ENCODE results near the gene MEIOSIN. TPM values are rescaled to one million over a fixed set of nuclear protein-coding genes. Genes with fewer than 3 reads are reported as not detected.

Gene MEIOSIN
- total RNA-seq, 4 donors from 2014 or later, result not detected

DNA sequence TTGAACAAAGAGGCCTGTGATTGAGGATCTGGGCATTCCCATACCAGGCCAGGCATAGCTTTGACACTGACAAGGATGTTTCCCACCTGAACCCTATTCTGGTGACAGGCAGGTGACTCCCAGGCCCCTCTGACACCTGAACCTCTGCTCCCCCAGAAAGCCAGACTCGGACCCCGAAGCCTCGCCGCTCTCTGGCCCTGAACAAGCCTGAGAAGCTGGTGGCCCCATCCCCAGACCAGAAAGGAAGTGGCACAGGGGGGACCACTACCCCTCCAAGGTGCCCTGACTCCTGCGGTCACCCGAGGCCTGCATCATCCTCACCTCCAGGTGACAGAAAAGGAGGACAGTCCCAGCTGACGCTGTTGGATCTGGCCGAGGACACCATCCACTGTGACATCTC lies 21.1 kb downstream of the MEIOSIN start:
- TF ChIP-seq, protein P1, sequence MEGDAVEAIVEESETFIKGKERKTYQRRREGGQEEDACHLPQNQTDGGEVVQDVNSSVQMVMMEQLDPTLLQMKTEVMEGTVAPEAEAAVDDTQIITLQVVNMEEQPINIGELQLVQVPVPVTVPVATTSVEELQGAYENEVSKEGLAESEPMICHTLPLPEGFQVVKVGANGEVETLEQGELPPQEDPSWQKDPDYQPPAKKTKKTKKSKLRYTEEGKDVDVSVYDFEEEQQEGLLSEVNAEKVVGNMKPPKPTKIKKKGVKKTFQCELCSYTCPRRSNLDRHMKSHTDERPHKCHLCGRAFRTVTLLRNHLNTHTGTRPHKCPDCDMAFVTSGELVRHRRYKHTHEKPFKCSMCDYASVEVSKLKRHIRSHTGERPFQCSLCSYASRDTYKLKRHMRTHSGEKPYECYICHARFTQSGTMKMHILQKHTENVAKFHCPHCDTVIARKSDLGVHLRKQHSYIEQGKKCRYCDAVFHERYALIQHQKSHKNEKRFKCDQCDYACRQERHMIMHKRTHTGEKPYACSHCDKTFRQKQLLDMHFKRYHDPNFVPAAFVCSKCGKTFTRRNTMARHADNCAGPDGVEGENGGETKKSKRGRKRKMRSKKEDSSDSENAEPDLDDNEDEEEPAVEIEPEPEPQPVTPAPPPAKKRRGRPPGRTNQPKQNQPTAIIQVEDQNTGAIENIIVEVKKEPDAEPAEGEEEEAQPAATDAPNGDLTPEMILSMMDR (IDR thresholded peaks at IDR 0.05; ENCODE audit: low read depth), result no peak

DNA sequence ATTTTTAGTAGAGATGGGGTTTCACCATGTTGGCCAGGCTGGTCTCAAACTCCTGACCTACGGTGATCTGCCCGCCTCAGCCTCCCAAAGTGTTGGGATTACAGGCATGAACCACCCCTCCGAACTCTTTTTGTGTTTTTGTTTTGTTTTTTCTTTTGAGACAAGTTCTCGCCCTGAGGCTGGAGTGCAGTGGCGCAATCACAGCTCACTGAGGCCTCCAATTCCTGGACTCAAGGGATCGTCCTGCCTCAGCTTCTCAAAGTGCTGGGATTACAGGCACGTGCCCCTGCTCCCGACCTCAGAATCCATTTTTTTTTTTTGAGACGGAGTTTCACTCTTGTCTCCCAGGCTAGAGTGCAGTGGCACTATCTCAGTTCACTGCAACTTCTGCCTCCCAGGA lies 24.5 kb downstream of the MEIOSIN start:
- TF ChIP-seq, protein P1 (IDR thresholded peaks at IDR 0.05; ENCODE audit: low read depth), result no peak

DNA sequence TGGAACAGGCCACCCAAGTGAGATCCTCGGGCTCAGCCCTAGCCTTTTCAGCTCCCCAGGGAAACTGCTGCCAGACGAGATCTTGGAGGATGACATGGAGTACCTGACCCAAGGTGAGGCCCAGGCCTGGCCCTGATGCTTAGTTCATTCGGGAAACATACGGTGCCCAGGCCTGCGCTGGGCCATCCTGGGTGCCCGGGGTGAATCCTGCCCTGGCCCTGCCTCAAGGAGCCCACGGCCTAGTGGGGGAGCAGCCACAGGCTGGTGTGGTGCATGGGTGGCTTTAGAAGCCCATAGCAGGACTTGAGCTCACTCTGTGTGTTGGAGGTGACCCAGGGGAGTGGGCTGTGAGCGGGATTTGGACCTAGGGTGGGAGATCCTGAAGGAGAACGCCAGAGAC lies 25.7 kb downstream of the MEIOSIN start:
- TF ChIP-seq, protein P1 (IDR thresholded peaks at IDR 0.05; ENCODE audit: low read depth), result no peak

DNA sequence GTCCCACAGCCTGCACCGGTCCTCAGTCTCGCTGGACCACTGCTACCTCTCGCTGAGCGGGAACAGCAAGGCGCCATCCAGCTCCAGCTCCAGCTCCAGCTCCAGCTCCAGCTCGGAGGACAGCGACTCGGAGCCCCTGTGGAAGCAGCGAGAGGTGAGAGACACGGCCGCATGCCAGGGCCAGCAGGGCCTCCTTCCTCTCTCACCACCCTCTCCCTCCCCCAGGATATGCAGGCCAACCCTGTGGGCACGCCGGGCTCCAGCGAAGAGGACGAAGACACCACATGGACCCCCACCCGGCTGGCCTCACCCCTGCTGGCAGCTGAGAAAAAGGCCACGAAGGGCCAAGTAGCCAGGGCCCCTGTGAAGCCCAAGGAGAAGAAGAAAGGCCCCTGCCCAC lies 28.5 kb downstream of the MEIOSIN start:
- TF ChIP-seq, protein P1 (IDR thresholded peaks at IDR 0.05; ENCODE audit: low read depth), result no peak

DNA sequence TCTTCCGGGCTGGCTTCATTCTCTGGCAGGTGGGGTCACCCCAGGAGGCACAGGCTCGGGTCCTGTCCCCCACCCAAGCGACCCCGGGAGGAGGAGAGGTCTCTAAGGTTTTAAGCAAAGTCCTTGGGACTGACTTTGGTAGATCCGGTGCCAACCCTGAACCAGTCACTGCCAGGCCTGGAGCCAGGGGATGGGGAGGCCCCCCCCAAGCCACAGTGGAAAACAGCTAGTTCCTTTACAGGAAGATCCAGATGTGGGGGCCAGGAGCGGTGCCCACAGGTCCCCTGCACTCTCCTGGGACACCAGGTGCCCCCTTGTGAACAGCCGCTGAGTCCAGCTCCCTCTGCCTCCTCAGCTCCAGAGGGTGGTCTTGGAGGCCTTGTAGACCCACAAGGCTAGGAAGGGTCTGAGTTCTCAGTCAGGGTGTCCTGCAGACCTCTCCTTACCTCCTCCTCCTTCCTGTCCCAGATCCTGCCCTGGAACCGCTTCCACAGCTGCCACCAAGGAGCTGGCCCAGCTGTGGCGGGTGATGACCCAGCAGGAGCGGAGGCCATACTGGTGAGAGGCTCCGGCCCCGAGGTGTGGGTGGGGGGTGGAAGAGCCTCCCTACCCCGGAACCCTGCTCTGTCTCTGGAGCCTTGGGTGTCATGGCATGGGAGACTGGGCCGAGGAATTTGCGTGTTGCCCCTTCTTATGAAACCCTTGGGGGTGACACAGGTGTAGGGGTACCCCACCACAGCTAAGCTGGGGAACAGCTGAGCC lies 29.8 kb downstream of the MEIOSIN start:
- TF ChIP-seq, protein P1 (IDR thresholded peaks at IDR 0.05; ENCODE audit: low read depth), result no peak

DNA sequence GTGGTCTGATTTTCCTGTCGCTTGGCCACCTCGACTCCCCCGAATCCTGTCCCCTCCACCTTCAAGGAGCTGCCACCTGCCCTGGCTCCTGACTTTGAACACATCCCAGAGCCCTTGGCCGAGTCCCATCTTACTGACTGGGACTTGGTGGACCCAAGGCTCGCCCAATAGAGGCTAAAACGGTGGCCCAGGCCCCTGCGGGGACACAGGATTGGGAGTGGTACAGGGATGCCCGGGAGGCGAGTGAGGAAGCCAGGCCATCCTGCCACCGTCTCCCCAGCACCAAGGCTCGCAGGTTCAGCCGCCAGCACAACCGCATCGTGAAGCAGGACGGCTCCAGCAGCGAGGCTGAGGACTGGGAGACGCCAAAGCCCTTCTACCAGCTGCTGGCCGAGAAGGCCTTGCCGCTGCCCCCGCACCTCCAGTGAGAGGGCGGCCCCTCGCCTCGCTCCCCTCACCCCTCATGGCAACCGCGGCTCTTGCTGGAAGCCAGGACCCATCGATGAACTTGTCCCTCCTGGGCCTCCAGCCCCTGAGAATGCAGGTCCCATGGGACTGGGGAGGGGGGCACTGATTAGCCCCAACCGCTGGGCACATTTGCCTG lies 30.6 kb downstream of the MEIOSIN start:
- TF ChIP-seq, protein P1 (IDR thresholded peaks at IDR 0.05; ENCODE audit: low read depth), result no peak

DNA sequence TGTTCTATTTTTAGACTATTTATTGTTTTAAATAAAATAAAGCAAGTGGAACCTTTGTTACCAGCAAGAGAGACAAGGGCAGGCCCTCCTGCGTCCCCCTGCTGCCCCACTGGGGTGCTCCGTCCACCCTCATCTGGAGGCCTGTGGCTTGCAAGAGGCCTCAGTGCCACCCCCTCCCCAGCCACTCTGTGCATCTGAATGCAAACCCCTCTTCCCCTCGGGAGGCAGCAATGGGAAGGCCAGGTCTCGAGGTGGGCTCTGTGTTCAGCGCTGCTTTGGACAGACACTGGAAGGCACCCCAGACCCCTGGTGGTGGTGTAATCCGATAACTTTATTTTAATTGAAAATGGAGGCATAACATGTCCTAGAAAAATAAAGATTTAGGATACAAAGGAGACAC lies 31.2 kb downstream of the MEIOSIN start:
- TF ChIP-seq, protein P1 (IDR thresholded peaks at IDR 0.05; ENCODE audit: low read depth), result no peak

Data from subcutaneous adipose tissue (tissue), 4 donors.